Heart right ventricle (tissue), 16 donors: ENCODE results near the gene MAP7D1. TPM values are rescaled to one million over a fixed set of nuclear protein-coding genes. Genes with fewer than 3 reads are reported as not detected.

Source experiments
- ATAC-seq, 8 donors: fragments of 200-7000 bp; cut with Tn5 transposase; one replicate each; pipeline ENCODE4 v1.9.1; 2020; ENCODE audit warnings: mild to moderate bottlenecking in 8 of 8, moderate library complexity in 8 of 8, moderate number of reproducible peaks in 1 of 8
- DNase-seq, 2 donors: peaks; one replicate each; pipeline ENCODE4 v3.0.0-alpha.2; 2020
- H3K27ac ChIP-seq, 10 donors: fragments of 200-600 bp; sonication (generic) in 2 of 10; one replicate each; pipeline versions ENCODE4 v1.5.0 to v1.8.0; 2020 to 2022; ENCODE audit warnings: mild to moderate bottlenecking in 3 of 10
- H3K27me3 ChIP-seq, 7 donors: fragments of 200-600 bp; one replicate each; pipeline ENCODE4 v1.8.0; 2021 to 2022; ENCODE audit warnings: mild to moderate bottlenecking in 2 of 7
- H3K36me3 ChIP-seq, 9 donors: fragments of 200-600 bp; sonication (generic) in 1 of 9; one replicate each; pipeline versions ENCODE4 v1.5.0 to v1.8.0; 2020 to 2022; ENCODE audit warnings: mild to moderate bottlenecking in 2 of 9
- H3K4me1 ChIP-seq, 9 donors: fragments of 200-600 bp; sonication (generic) in 1 of 9; one replicate each; pipeline versions ENCODE4 v1.5.0 to v1.8.0; 2020 to 2022; ENCODE audit warnings: mild to moderate bottlenecking in 4 of 9
- H3K4me3 ChIP-seq, 10 donors: fragments of 200-600 bp; sonication (generic) in 2 of 10; one replicate each; pipeline versions ENCODE4 v1.5.0 to v1.8.0; 2020 to 2022; ENCODE audit warnings: mild to moderate bottlenecking in 7 of 10, moderate library complexity in 2 of 10
- H3K9me3 ChIP-seq, 11 donors: fragments of 200-600 bp in 10 of 11; sonication (generic) in 2 of 11; one replicate each; pipeline versions ENCODE4 v1.5.0 to v1.8.0; 2013 to 2022; ENCODE audit warnings: mild to moderate bottlenecking in 2 of 11, control low read depth in 1 of 11, moderate library complexity in 1 of 11
- WGBS, 2 donors: extraction: QIAGEN DNeasy Blood & Tissue Kit; methylation state at CpG; one replicate each; pipeline ENCODE4 v1.1.7; 2013; ENCODE audit warnings: inconsistent platforms in 1 of 2; 5-methylcytosine and 5-hydroxymethylcytosine counted together
- intact Hi-C, 10 donors: fragments of 100-400 bp; cut with DNase I; formaldehyde crosslinking; loops; one replicate each; pipeline versions ENCODE4 v1.11.1 to v1.14.2; 2022
- polyA plus RNA-seq, 2 donors: library from polyadenylated mRNA; stranded (reverse); fragments of 200-250 nt; gene quantifications; one replicate each; pipeline ENCODE4 v1.2.3, GENCODE V29; 2013
- total RNA-seq, 10 donors: library from RNA; stranded (reverse); fragmentation: NEBNext Ultra II Directional in 3 of 10; extraction: Animal tissue kit (Norgen Biotek cat#: 25700) in 3 of 10; gene quantifications; one replicate each; pipeline versions ENCODE4 v1.2.1 to v1.2.4, GENCODE V29; 2021 to 2023
- TF ChIP-seq, protein P1 (sequence below), 9 donors: fragments of 200-600 bp; sonication (generic) in 2 of 9; IDR thresholded peaks; one replicate each; pipeline versions ENCODE4 v1.5.0 to v1.8.0; 2021 to 2022; ENCODE audit warnings: antibody characterized with exemption in 9 of 9, mild to moderate bottlenecking in 5 of 9, moderate library complexity in 1 of 9
- donor health status: Arrhythmogenic right ventricular cardiomyopathy.
- donor health status: ischemic (EF 13 %, LVEDD 7.1; RV severe dilation, severe dysfunction).
- donor health status: healthy with polysubstance abuse.
- donor health status: DM: no; HTN: yes; CAD: no.
- donor health status: DM: no; HTN: no; CAD: no.
- donor health status: ischemic (EF 25% LVEDD 6.9; RV normal size, moderate dysfunction).
- donor health status: ischemic (EF 25% LVEDD 5.7; RV mildly dilated, moderate dysfunction).
- donor health status: healthy.
- donor health status: DM: yes; HTN: yes; CAD: no.
- donor health status: Ischemic cardiomyopathy.
- donor health status: ischemic (EF 35%, LVEDD 5.7; RV mildly dilated, moderate dysfunction).
- donor health status: nonischemic (EF 11% LVEDD 7.7; RV severe dilation, severe dysfunction).
- donor health status: DM: yes; HTN: yes; CAD: no.
- donor health status: PGD.
- donor health status: ischemic (EF 29% LVEDD 5.4; RV normal size, mild dysfunction).
- donor health status: nonischemic (EF 23%, LVEDD 6.1; RV moderate dilation, normal function).

The MAP7D1 gene
- total and polyA plus RNA-seq, 12 donors: 176 to 364 (median 320) TPM

DNA sequence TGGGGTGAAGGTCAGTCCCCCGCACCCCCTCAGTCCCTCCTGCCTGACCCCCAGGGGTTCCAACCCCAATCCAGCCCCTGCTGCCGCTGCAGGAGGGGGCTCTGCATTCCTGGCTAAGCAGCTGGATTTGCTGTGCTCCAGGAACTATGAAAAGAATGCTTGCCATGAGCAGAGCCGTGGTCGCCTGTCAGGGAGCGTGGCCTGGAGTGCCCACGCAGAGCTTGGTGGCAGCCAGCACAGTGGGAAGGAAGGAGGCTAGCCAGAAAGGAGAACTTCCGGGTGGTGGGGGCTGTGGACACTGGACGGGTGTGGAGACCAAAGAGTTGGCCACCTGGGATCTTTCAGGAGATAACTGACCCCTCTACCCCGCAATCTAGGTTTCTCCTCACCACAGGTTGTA lies 36.5 kb upstream of the MAP7D1 start:
- no peaks in the 10 kb centered on the region for H3K36me3 ChIP-seq
- intact Hi-C loops: no loop called here
- H3K27ac ChIP-seq: no peak overlapping the region
- 47 to 50% methylated on average over 9 of the region's 9 CpGs for WGBS, 2 donors
- TF ChIP-seq, protein P1, sequence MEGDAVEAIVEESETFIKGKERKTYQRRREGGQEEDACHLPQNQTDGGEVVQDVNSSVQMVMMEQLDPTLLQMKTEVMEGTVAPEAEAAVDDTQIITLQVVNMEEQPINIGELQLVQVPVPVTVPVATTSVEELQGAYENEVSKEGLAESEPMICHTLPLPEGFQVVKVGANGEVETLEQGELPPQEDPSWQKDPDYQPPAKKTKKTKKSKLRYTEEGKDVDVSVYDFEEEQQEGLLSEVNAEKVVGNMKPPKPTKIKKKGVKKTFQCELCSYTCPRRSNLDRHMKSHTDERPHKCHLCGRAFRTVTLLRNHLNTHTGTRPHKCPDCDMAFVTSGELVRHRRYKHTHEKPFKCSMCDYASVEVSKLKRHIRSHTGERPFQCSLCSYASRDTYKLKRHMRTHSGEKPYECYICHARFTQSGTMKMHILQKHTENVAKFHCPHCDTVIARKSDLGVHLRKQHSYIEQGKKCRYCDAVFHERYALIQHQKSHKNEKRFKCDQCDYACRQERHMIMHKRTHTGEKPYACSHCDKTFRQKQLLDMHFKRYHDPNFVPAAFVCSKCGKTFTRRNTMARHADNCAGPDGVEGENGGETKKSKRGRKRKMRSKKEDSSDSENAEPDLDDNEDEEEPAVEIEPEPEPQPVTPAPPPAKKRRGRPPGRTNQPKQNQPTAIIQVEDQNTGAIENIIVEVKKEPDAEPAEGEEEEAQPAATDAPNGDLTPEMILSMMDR (IDR thresholded peaks at IDR 0.05): no peak
- H3K4me3 ChIP-seq: no peak overlapping the region
- no peak for DNase-seq
- no peak for ATAC-seq
- peaks cover 0 to 49% (median 0%) of the 10 kb centered on the region in 9 donors for H3K4me1 ChIP-seq
- peaks cover 0 to 18% (median 0%) of the 10 kb centered on the region in 7 donors for H3K27me3 ChIP-seq
- H3K9me3 ChIP-seq: no peaks in the 10 kb centered on the region

DNA sequence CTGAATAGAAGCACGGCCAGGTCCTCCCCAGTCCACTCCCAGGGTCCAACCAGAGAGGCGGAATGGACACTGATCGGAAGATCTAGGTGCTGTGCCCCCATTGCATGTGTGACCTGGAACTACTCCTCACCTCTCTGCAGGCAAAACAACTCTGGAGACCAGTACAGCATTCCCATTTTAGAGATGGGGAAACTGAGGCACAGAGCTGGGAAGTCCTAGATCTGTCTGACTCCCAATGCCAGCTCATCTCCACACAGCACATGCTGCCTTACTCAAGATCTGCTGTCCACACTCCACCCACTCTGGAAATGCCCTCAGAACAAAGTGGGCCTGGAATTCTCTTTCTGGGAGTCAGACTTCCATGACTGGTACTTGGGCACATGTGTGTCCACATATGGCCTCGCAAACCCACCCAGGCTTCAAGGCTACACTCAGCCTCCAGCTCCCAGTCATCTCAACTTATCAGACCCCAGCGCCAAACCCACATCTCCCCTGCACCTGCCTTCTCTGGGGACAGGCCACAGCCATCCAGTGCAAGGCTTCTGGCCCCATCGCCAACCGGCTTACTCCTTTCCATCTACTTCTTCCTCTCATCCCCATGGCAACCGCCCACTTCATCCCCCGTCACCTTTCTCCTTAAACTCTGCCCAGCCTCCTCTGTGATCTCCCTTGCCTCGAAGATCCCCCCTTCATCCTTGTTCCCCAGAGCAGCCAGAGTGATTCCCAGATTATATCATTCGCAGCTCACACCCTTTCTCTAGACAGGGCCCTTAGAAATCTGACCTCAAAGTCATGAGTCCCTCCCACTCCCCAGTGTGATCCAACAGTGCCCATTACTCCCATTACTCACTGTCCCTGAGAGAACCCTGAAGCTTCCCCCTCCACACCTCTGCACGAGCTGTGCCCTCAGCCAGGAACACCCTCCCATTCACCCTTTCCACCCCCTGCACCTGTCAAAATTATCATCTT lies 33.6 kb upstream of the MAP7D1 start:
- ATAC-seq (no peak), DNase-seq (no peak)
- peaks cover 0 to 33% (median 10%) of the 10 kb centered on the region in 7 donors for H3K27me3 ChIP-seq
- no peaks in the 10 kb centered on the region for H3K36me3 ChIP-seq
- H3K4me1 ChIP-seq: peaks cover 0 to 49% (median 5%) of the 10 kb centered on the region in 9 donors
- H3K4me3 ChIP-seq: no peak overlapping the region
- TF ChIP-seq, protein P1 (IDR thresholded peaks at IDR 0.05): no peak
- peak overlapping the region in 1 of 10 donors; percentile 67 for H3K27ac ChIP-seq
- intact Hi-C loops: no loop called here
- WGBS, 2 donors: 86 to 90% methylated on average over 12 of the region's 12 CpGs
- no peaks in the 10 kb centered on the region for H3K9me3 ChIP-seq

DNA sequence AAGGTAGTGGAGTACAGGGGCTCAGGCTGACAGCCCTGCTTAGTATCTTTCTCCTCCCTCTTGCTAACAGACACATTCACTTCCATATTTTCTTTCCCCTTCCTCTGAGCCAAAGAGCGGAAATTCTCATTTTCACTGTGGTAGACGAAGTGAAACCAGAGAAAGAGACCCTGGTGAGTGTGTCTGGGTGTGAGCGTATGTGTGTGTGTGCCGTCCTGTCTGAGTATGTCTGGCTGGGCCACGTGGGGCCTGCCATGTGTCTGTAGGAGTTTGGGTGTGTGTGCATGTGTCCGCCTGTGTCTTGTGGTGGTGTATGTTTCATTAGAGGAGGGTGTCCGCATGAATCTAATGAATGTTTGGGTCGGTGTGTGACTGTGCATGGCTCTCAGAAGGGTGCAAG lies 32.6 kb upstream of the MAP7D1 start:
- no peaks in the 10 kb centered on the region for H3K9me3 ChIP-seq
- 56 to 60% methylated on average over 8 of the region's 8 CpGs for WGBS, 2 donors
- DNase-seq: no peak
- H3K27ac ChIP-seq: peak overlapping the region in 1 of 10 donors; percentile 67
- intact Hi-C loops: no loop called here
- H3K36me3 ChIP-seq: no peaks in the 10 kb centered on the region
- peaks cover 0 to 33% (median 10%) of the 10 kb centered on the region in 7 donors for H3K27me3 ChIP-seq
- TF ChIP-seq, protein P1 (IDR thresholded peaks at IDR 0.05): no peak
- peaks cover 0 to 49% (median 5%) of the 10 kb centered on the region in 9 donors for H3K4me1 ChIP-seq
- H3K4me3 ChIP-seq: peak overlapping the region in 1 of 10 donors; percentile 13
- peak in 6 of 8 donors; percentile 23 to 52 (median 50) for ATAC-seq

DNA sequence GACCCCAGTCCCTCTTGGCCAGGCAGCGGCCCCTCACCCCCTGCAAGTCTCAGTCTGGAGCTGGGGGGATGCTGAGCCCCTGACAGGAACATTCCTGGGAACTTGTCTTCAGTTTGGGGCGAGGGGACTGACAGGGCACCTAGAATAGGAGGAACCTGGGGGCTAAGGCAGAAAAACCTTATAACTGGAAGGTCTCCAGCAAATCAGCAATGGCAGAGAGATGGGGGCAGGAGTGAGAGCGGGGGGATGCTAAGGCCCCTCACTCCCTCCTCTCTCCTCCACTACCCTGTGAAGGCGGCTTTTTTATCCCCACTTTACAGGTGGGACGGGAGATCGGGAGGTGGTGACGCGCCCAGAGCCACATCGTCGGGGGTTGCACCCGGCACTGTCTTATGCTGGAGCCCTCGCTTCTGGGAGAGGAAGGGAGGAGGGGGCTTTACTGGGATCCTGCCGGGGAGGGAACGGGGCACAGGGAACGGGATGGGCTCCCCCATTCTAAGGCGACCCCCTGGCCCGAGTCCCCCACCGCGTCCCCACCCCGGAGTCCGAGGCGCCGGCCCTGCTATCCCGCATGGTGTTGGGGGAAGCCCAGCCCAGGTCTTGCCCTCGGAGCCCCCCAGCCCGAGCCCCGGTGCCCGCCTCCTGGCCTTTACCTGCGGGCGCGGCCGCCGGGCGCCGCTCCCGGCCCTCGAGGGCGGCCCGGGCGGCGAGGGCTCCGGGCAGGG lies 31.4 kb upstream of the MAP7D1 start:
- Histone ChIP-seq H3K4me3 (peak overlapping the region in 4 of 10 donors; percentile 12 to 34 (median 20)), H3K36me3 (no peaks in the 10 kb centered on the region), H3K9me3 (no peaks in the 10 kb centered on the region), H3K4me1 (peaks cover 0 to 45% (median 5%) of the 10 kb centered on the region in 9 donors), H3K27ac (no peak overlapping the region), H3K27me3 (peaks cover 0 to 33% (median 10%) of the 10 kb centered on the region in 7 donors)
- TF ChIP-seq, protein P1 (IDR thresholded peaks at IDR 0.05): no peak
- WGBS, 2 donors: 23 to 29% methylated on average over 27 to 42 of the region's 42 CpGs
- ATAC-seq (peak in 1 of 8 donors; percentile 6), DNase-seq (no peak)
- intact Hi-C loops: no loop called here
